Sigmoid colon (tissue), 7 donors: ENCODE results near the gene ACOX1. TPM values are rescaled to one million over a fixed set of nuclear protein-coding genes. Genes with fewer than 3 reads are reported as not detected.

Experiments used
- DNase-seq: peaks from one replicate; pipeline ENCODE4 v3.0.0-alpha.2; 2019
- H3K27ac ChIP-seq, 4 donors: fragments of 200-600 bp; sonication (generic); one replicate each; pipeline ENCODE4 v1.5.1; 2016 to 2019; ENCODE audit warnings: mild to moderate bottlenecking in 1 of 4
- H3K27me3 ChIP-seq, 3 donors: fragments of 200-600 bp; sonication (generic); one replicate each; pipeline ENCODE4 v1.5.1; 2019; ENCODE audit warnings: mild to moderate bottlenecking in 1 of 3
- H3K36me3 ChIP-seq, 4 donors: fragments of 200-600 bp; sonication (generic); one replicate each; pipeline ENCODE4 v1.5.1; 2016 to 2019
- H3K4me1 ChIP-seq, 4 donors: fragments of 200-600 bp; sonication (generic); one replicate each; pipeline ENCODE4 v1.5.1; 2017 to 2019
- H3K4me3 ChIP-seq, 4 donors: fragments of 200-600 bp; sonication (generic); one replicate each; pipeline ENCODE4 v1.5.1; 2017 to 2019; ENCODE audit warnings: mild to moderate bottlenecking in 2 of 4, moderate library complexity in 1 of 4
- H3K9me3 ChIP-seq, 4 donors: fragments of 200-600 bp in 3 of 4; sonication (generic) in 3 of 4; one replicate each; pipeline versions ENCODE4 v1.5.1 to v1.6.1; 2013 to 2019
- EP300 ChIP-seq, 4 donors: sonication (generic); formaldehyde crosslinking; IDR thresholded peaks; one replicate each; pipeline ENCODE4 v1.6.1; 2017; ENCODE audit warnings: antibody characterized with exemption in 4 of 4
- POLR2A ChIP-seq, 2 donors: fragments of 450-650 bp; IDR thresholded peaks; one replicate each; pipeline ENCODE4 v1.6.1; 2016; ENCODE audit warnings: antibody characterized with exemption in 2 of 2, mild to moderate bottlenecking in 2 of 2, moderate library complexity in 2 of 2
- POLR2AphosphoS5 ChIP-seq, 4 donors: sonication (generic); formaldehyde crosslinking; IDR thresholded peaks; one replicate each; pipeline ENCODE4 v1.6.1; 2017; ENCODE audit warnings: antibody characterized with exemption in 4 of 4
- WGBS, 2 donors: extraction: QIAGEN DNeasy Blood & Tissue Kit; methylation state at CpG; one replicate each; pipeline ENCODE4 v1.1.7; 2013; 5-methylcytosine and 5-hydroxymethylcytosine counted together
- intact Hi-C: fragments of 100-400 bp; cut with DNase I; formaldehyde crosslinking; loops from one replicate; pipeline ENCODE4 v1.15.1; 2023
- polyA plus RNA-seq, 3 donors: library from polyadenylated mRNA; stranded (reverse); fragments of 200-250 nt; gene quantifications; one replicate each; pipeline ENCODE4 v1.2.3, GENCODE V29; 2013
- total RNA-seq, 4 donors: library from RNA; depleted of rRNA; stranded (reverse); fragments of >200 nt; gene quantifications; one replicate each; pipeline ENCODE4 v1.1.0, GENCODE V29; 2016
- TF ChIP-seq, protein P1 (sequence below), 4 experiments: fragments of 450-650 bp in 3 of 4; fragments of 200-600 bp in 1 of 4; IDR thresholded peaks; one replicate each; pipeline ENCODE4 v1.5.1; 2016 to 2019; ENCODE audit warnings: antibody characterized with exemption in 4 of 4, mild to moderate bottlenecking in 3 of 4, moderate library complexity in 2 of 4
- donor health status: healthy with polysubstance abuse.
- donor health status: Bipolar disorder and iron deficiency.
- donor health status: healthy.

ACOX1 gene
- total and polyA plus RNA-seq, 7 donors: 31.3 to 93.2 (median 34.6) TPM

DNA sequence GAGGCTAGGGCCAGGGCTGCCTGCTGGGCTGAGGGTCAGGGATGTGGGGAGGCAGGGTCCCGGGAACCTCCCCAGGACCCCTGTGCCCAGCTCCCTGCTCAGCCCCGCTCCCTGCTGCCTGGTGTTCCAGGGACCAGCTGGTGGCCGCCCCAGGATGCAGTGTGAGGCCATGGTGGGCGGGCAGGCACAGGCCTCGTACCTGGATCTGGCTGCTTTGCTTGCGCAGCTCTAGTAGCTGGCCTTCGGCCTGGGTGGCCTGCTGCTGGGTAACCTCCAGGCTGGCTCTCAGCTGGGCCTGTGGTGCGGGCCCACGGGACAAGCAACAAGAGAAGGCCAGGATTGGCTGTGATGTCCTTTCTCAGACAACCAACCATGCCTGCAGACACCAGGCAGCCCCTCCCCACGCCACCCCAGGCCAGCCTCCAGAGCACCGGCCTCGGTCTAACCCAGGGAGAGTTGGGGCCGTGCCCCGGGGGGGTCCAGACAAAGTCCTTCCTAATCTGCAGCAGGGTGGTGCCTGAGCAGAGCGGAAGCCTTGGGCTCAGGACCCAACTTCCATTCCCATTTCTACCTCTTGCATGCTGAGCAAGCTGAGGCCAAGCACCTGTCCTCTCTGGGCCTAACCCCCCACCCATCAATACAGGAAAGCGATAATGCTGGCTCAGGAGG is 86.3 kb downstream of the ACOX1 start:
- 89 to 94% methylated on average over 16 of the region's 16 CpGs for WGBS, 2 donors
- no peaks in the 10 kb centered on the region for H3K9me3 ChIP-seq
- peaks cover 6 to 49% (median 21%) of the 10 kb centered on the region in 4 donors for H3K36me3 ChIP-seq
- H3K27me3 ChIP-seq: no peaks in the 10 kb centered on the region
- TF ChIP-seq POLR2AphosphoS5 (IDR thresholded peaks at IDR 0.05) (no peak), POLR2A (IDR thresholded peaks at IDR 0.05) (no peak), EP300 (IDR thresholded peaks at IDR 0.05) (no peak)
- TF ChIP-seq, protein P1, sequence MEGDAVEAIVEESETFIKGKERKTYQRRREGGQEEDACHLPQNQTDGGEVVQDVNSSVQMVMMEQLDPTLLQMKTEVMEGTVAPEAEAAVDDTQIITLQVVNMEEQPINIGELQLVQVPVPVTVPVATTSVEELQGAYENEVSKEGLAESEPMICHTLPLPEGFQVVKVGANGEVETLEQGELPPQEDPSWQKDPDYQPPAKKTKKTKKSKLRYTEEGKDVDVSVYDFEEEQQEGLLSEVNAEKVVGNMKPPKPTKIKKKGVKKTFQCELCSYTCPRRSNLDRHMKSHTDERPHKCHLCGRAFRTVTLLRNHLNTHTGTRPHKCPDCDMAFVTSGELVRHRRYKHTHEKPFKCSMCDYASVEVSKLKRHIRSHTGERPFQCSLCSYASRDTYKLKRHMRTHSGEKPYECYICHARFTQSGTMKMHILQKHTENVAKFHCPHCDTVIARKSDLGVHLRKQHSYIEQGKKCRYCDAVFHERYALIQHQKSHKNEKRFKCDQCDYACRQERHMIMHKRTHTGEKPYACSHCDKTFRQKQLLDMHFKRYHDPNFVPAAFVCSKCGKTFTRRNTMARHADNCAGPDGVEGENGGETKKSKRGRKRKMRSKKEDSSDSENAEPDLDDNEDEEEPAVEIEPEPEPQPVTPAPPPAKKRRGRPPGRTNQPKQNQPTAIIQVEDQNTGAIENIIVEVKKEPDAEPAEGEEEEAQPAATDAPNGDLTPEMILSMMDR (IDR thresholded peaks at IDR 0.05): no peak
- no peak overlapping the region for H3K4me3 ChIP-seq
- intact Hi-C loops: no loop called here
- peaks cover 0 to 38% (median 33%) of the 10 kb centered on the region in 4 donors for H3K4me1 ChIP-seq
- H3K27ac ChIP-seq: no peak overlapping the region
- DNase-seq: peak; percentile 69

DNA sequence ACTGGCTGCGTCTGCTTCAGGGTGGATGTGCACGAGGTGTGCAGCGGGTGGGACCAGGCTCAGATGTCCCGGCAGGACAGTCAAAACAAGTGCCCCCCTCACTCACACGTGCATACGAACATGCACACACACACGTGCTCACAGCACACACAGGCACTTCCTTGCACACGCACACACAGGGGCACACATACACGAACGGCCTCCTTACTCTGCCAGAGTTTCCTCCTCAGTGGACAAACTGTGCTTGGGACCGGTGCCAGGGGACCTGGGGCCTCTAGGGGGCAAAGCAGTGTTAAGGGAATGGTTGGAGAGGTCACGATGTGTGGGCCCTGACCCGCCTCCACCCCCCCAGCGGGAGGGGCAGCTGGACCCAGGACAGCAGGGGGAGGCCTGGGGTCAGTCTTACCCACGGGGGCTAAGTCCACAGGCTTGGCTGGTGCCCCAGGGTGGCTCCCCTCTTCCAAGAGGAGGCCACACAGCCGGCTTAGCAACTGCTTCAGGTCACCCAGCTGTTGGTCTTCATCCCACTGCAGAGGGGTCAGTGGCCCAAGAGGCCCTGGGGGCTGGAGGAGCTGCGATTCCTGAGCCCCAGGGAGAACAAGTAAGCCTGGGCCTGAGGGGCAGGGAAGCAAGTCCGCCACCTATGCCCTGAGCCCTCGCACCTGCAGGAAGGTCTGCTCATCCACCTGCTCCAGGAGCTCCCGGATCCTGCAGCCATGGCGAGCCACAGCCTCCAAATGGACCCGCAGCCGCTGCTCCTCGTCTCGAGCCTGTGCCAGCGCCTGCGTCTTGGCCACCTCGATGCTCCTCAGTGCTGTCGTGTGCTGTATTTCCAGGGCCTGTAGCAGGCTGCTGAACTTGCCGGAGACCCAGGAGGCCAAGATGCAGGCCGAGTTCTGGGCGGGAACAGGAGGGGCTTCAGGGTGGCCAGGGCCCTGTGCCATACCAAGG is 87.1 kb downstream of the ACOX1 start:
- no peak for TF ChIP-seq EP300 (IDR thresholded peaks at IDR 0.05)
- no peak for TF ChIP-seq POLR2AphosphoS5 (IDR thresholded peaks at IDR 0.05)
- no peak for TF ChIP-seq POLR2A (IDR thresholded peaks at IDR 0.05)
- TF ChIP-seq, protein P1 (IDR thresholded peaks at IDR 0.05): no peak
- WGBS, 2 donors: 84 to 85% methylated on average over 32 of the region's 32 CpGs

More for the DNA sequence above, 87.1 kb downstream of the ACOX1 start:
- Histone ChIP-seq H3K9me3 (no peaks in the 10 kb centered on the region), H3K4me1 (peaks cover 0 to 30% (median 25%) of the 10 kb centered on the region in 4 donors), H3K36me3 (peaks cover 6 to 54% (median 21%) of the 10 kb centered on the region in 4 donors), H3K4me3 (no peak overlapping the region), H3K27me3 (no peaks in the 10 kb centered on the region), H3K27ac (peak overlapping the region in 1 of 4 donors; percentile 14)
- peak; percentile 63 for DNase-seq
- intact Hi-C loops: no loop called here

Other genes starting within 250 kb of the ACOX1 start
- gene GALK1, start 214.0 kb downstream of the ACOX1 start, total RNA-seq: 10 to 100 TPM; 17.2 to 24.6 (median 20.3) TPM
- gene GALK1, start 214.0 kb downstream of the ACOX1 start, polyA plus RNA-seq: 10 to 100 TPM; 14.3 to 28.2 (median 14.4) TPM
- 10 to 100 TPM; 18.9 to 29.6 (median 26.4) TPM for gene UNK, start 194.4 kb downstream of the ACOX1 start, total RNA-seq
- gene UNK, start 194.4 kb downstream of the ACOX1 start, polyA plus RNA-seq: 10 to 100 TPM; 12.7 to 24.4 (median 16.8) TPM
- gene UNC13D, start 134.8 kb downstream of the ACOX1 start, total RNA-seq: 10 to 100 TPM in 2 of 4 donors, 1 to 10 TPM in 2; 4.3 to 11.4 (median 9.6) TPM
- gene UNC13D, start 134.8 kb downstream of the ACOX1 start, polyA plus RNA-seq: 10 to 100 TPM in 2 of 3 donors, 1 to 10 TPM in 1; 6.0 to 61.9 (median 17.1) TPM
- gene WBP2, start 123.8 kb downstream of the ACOX1 start, total RNA-seq: 10 to 100 TPM; 44.2 to 73.1 (median 56.9) TPM
- gene WBP2, start 123.8 kb downstream of the ACOX1 start, polyA plus RNA-seq: 100 to 1,000 TPM in 1 of 3 donors, 10 to 100 TPM in 2; 87.1 to 110 (median 91.3) TPM
- gene TRIM47, start 100.6 kb downstream of the ACOX1 start, total RNA-seq: 10 to 100 TPM; 27.8 to 40.9 (median 37.2) TPM
- 10 to 100 TPM; 28.7 to 41.0 (median 39.0) TPM for gene TRIM47, start 100.6 kb downstream of the ACOX1 start, polyA plus RNA-seq
- gene TRIM65, start 82.2 kb downstream of the ACOX1 start, total RNA-seq: 10 to 100 TPM; 22.4 to 27.5 (median 25.1) TPM
- gene TRIM65, start 82.2 kb downstream of the ACOX1 start, polyA plus RNA-seq: 10 to 100 TPM in 2 of 3 donors, 1 to 10 TPM in 1; 7.2 to 19.1 (median 10.2) TPM
- 10 to 100 TPM; 32.8 to 50.6 (median 41.8) TPM for gene MRPL38, start 74.3 kb downstream of the ACOX1 start, total RNA-seq
- 10 to 100 TPM; 55.9 to 71.5 (median 57.1) TPM for gene MRPL38, start 74.3 kb downstream of the ACOX1 start, polyA plus RNA-seq
- gene FBF1, start 38.1 kb downstream of the ACOX1 start, total RNA-seq: 10 to 100 TPM in 1 of 4 donors, 1 to 10 TPM in 3; 4.4 to 16.6 (median 6.3) TPM
- 1 to 10 TPM; 1.2 to 9.0 (median 2.5) TPM for gene FBF1, start 38.1 kb downstream of the ACOX1 start, polyA plus RNA-seq
- gene TEN1, start 74 bp upstream of the ACOX1 start, total RNA-seq: 10 to 100 TPM in 1 of 4 donors, 1 to 10 TPM in 3; 5.3 to 14.8 (median 7.8) TPM
- gene TEN1, start 74 bp upstream of the ACOX1 start, polyA plus RNA-seq: 10 to 100 TPM; 30.5 to 78.8 (median 57.1) TPM
- gene CDK3, start 21.7 kb upstream of the ACOX1 start, total RNA-seq: 1 to 10 TPM in 2 of 4 donors, under 1 TPM in 1, not detected in 1; 0.71 to 2.6 (median 1.4) TPM
- gene CDK3, start 21.7 kb upstream of the ACOX1 start, polyA plus RNA-seq: 10 to 100 TPM; 11.9 to 15.0 (median 15.0) TPM
- 10 to 100 TPM in 1 of 4 donors, 1 to 10 TPM in 3; 2.9 to 23.5 (median 7.2) TPM for gene EVPL, start 48.1 kb upstream of the ACOX1 start, total RNA-seq
- 10 to 100 TPM in 1 of 3 donors, 1 to 10 TPM in 2; 4.6 to 16.0 (median 4.8) TPM for gene EVPL, start 48.1 kb upstream of the ACOX1 start, polyA plus RNA-seq
- gene SRP68, start 93.4 kb upstream of the ACOX1 start, total RNA-seq: 10 to 100 TPM; 53.1 to 60.6 (median 53.8) TPM
- gene SRP68, start 93.4 kb upstream of the ACOX1 start, polyA plus RNA-seq: 10 to 100 TPM; 37.2 to 52.4 (median 37.7) TPM
- 10 to 100 TPM in 1 of 4 donors, 1 to 10 TPM in 3; 5.4 to 20.2 (median 8.2) TPM for gene GALR2, start 95.6 kb upstream of the ACOX1 start, total RNA-seq
- gene GALR2, start 95.6 kb upstream of the ACOX1 start, polyA plus RNA-seq: 1 to 10 TPM in 1 of 3 donors, not detected in 2; 1.6 TPM
- gene ZACN, start 100.0 kb upstream of the ACOX1 start, total RNA-seq: 1 to 10 TPM in 2 of 4 donors, under 1 TPM in 2; 0.16 to 3.5 (median 0.81) TPM
- gene ZACN, start 100.0 kb upstream of the ACOX1 start, polyA plus RNA-seq: 1 to 10 TPM; 1.2 to 1.3 (median 1.2) TPM
- gene EXOC7, start 124.6 kb upstream of the ACOX1 start, total RNA-seq: 10 to 100 TPM; 58.9 to 82.0 (median 75.3) TPM
- 10 to 100 TPM; 36.8 to 74.4 (median 38.4) TPM for gene EXOC7, start 124.6 kb upstream of the ACOX1 start, polyA plus RNA-seq
- under 1 TPM in 1 of 4 donors, not detected in 3; 0.14 TPM for gene FOXJ1, start 162.1 kb upstream of the ACOX1 start, total RNA-seq
- gene FOXJ1, start 162.1 kb upstream of the ACOX1 start, polyA plus RNA-seq: 1 to 10 TPM in 1 of 3 donors, under 1 TPM in 2; 0.23 to 2.3 (median 0.60) TPM